Lower lobe of right lung (tissue), 2 donors: ENCODE data around the gene INSL3. TPM values are rescaled to one million over a fixed set of nuclear protein-coding genes. Genes with fewer than 3 reads are reported as not detected.

Source experiments
- ATAC-seq, 2 donors: fragments of 200-7000 bp; cut with Tn5 transposase; one replicate each; pipeline ENCODE4 v1.9.1; 2020 to 2022; ENCODE audit warnings: mild to moderate bottlenecking in 2 of 2, moderate library complexity in 2 of 2
- DNase-seq: peaks from one replicate; pipeline ENCODE4 v3.0.0-alpha.2; 2020
- H3K27ac ChIP-seq: fragments of 200-600 bp; one replicate; pipeline ENCODE4 v1.8.0; 2022
- H3K27me3 ChIP-seq: fragments of 200-600 bp; one replicate; pipeline ENCODE4 v1.8.0; 2022; ENCODE audit warnings: low read depth
- H3K36me3 ChIP-seq: fragments of 200-600 bp; one replicate; pipeline ENCODE4 v1.8.0; 2022; ENCODE audit warnings: mild to moderate bottlenecking
- H3K4me1 ChIP-seq: fragments of 200-600 bp; one replicate; pipeline ENCODE4 v1.8.0; 2022
- H3K4me3 ChIP-seq: fragments of 200-600 bp; one replicate; pipeline ENCODE4 v1.8.0; 2022; ENCODE audit warnings: mild to moderate bottlenecking
- H3K9me3 ChIP-seq: fragments of 200-600 bp; one replicate; pipeline ENCODE4 v1.8.0; 2022
- CTCF ChIP-seq: fragments of 200-600 bp; IDR thresholded peaks from one replicate; pipeline ENCODE4 v1.8.0; 2022; ENCODE audit warnings: antibody characterized with exemption, mild to moderate bottlenecking
- intact Hi-C: fragments of 100-400 bp; cut with DNase I; formaldehyde crosslinking; loops from one replicate; pipeline ENCODE4 v1.11.0; 2022
- total RNA-seq: library from RNA; stranded (reverse); fragmentation: NEBNext Ultra II Directional; extraction: Animal tissue kit (Norgen Biotek cat#: 25700); gene quantifications from one replicate; pipeline ENCODE4 v1.2.1, GENCODE V29; 2021
- donor health status: DM: no; HTN: yes; CAD: no; lungs with severe emphysema.

The INSL3 gene
- total RNA-seq, 1 donor from 2014 or later, result not detected

GRCh38 chr19:17772172-17772571 is 49.1 kb downstream of the INSL3 start:
- Histone ChIP-seq H3K4me3 (no peak overlapping the region), H3K4me1 (no peaks in the 10 kb centered on the region), H3K27ac (no peak overlapping the region), H3K27me3 (no peaks in the 10 kb centered on the region), H3K9me3 (no peaks in the 10 kb centered on the region), H3K36me3 (no peaks in the 10 kb centered on the region)
- no peak for ATAC-seq
- DNase-seq, result no peak
- intact Hi-C loops, result no loop called here
- TF ChIP-seq CTCF, result no peak

- TF ChIP-seq CTCF, result no peak
- Histone ChIP-seq H3K27me3 (no peaks in the 10 kb centered on the region), H3K4me3 (no peak overlapping the region), H3K36me3 (no peaks in the 10 kb centered on the region), H3K4me1 (peaks cover 9% of the 10 kb centered on the region), H3K9me3 (no peaks in the 10 kb centered on the region), H3K27ac (no peak overlapping the region)
- intact Hi-C loops, result no loop called here
- ATAC-seq (no peak), DNase-seq (no peak)
Measured at GRCh38 chr19:17770613-17771012, 50.7 kb downstream of the INSL3 start.

- ATAC-seq, result no peak
- no peak for TF ChIP-seq CTCF
- Histone ChIP-seq H3K27me3 (no peaks in the 10 kb centered on the region), H3K4me1 (peaks cover 14% of the 10 kb centered on the region), H3K27ac (no peak overlapping the region), H3K36me3 (no peaks in the 10 kb centered on the region), H3K4me3 (no peak overlapping the region), H3K9me3 (no peaks in the 10 kb centered on the region)
- DNase-seq, result no peak
- intact Hi-C loops, result loop anchor here (10.0 kb wide), 1 partner anchor 63 kb away; no protein-coding TSS in a partner anchor
Measured at GRCh38 chr19:17767559-17767958, 53.8 kb downstream of the INSL3 start.

GRCh38 chr19:17766543-17767131 is 54.7 kb downstream of the INSL3 start:
- ATAC-seq, result peak; percentile 88
- intact Hi-C loops, result loop anchor here (10.0 kb wide), 1 partner anchor 62 kb away; no protein-coding TSS in a partner anchor

More at GRCh38 chr19:17766543-17767131, 54.7 kb downstream of the INSL3 start:
- Histone ChIP-seq H3K27ac (no peak overlapping the region), H3K36me3 (no peaks in the 10 kb centered on the region), H3K4me1 (peaks cover 14% of the 10 kb centered on the region), H3K27me3 (no peaks in the 10 kb centered on the region), H3K9me3 (no peaks in the 10 kb centered on the region), H3K4me3 (no peak overlapping the region)
- DNase-seq, result peak; percentile 90
- TF ChIP-seq CTCF, result peak; percentile 87

Other genes with a start within 250 kb of the INSL3 start
- 0.21 TPM for gene UNC13A, start 133.2 kb downstream of the INSL3 start, total RNA-seq
- 67.1 TPM for gene MAP1S, start 102.0 kb downstream of the INSL3 start, total RNA-seq
- gene FCHO1, start 70.0 kb downstream of the INSL3 start, total RNA-seq, result 8.7 TPM
- 1.6 TPM for gene B3GNT3, start 26.4 kb downstream of the INSL3 start, total RNA-seq
- 15.9 TPM for gene JAK3, start 26.5 kb upstream of the INSL3 start, total RNA-seq
- 1,378 TPM for gene RPL18A, start 38.4 kb upstream of the INSL3 start, total RNA-seq
- 0.18 TPM for gene SLC5A5, start 50.4 kb upstream of the INSL3 start, total RNA-seq
- 55.3 TPM for gene CCDC124, start 111.5 kb upstream of the INSL3 start, total RNA-seq
- gene KCNN1, start 145.6 kb upstream of the INSL3 start, total RNA-seq, result not detected
- 89.4 TPM for gene ARRDC2, start 186.7 kb upstream of the INSL3 start, total RNA-seq